GM21390 (cell line): ENCODE data around the gene PLEK2.
"Not testable (repeated sequence)": the region's sequence is repeated elsewhere in the genome, so short reads cannot be mapped to it uniquely, and the experiment has no call there.

Experiments used
- ATAC-seq: cut with Tn5 transposase; IDR thresholded peaks from one replicate; pipeline ENCODE4 v1.9.1; 2021; ENCODE audit not compliant: unreplicated experiment

The PLEK2 gene

GRCh38 chr14:67360470-67361206 is 51.3 kb downstream of the PLEK2 start:
- peak; percentile 28 for ATAC-seq

- peak; percentile 87 for ATAC-seq
Measured at GRCh38 chr14:67359775-67360469, 52.0 kb downstream of the PLEK2 start, which contains the start of the genes ATP6V1D and EIF2S1. Gene ATP6V1D, minus strand, starts transcription at chr14:67359804. Its CDS starts 106 bp downstream, at chr14:67359698. Gene EIF2S1, plus strand, starts transcription at chr14:67360328. Its CDS starts 4,440 bp downstream, at chr14:67364768.

GRCh38 chr14:67358924-67359774 is 52.8 kb downstream of the PLEK2 start:
- no peak for ATAC-seq

- no peak for ATAC-seq
Measured at GRCh38 chr14:67357969-67358354, 54.0 kb downstream of the PLEK2 start.

GRCh38 chr14:67357186-67357968 is 54.6 kb downstream of the PLEK2 start:
- ATAC-seq = no peak

- no peak for ATAC-seq
Measured at GRCh38 chr14:67352055-67352454, 59.9 kb downstream of the PLEK2 start.

- ATAC-seq = no peak
Measured at GRCh38 chr14:67345583-67345982, 66.4 kb downstream of the PLEK2 start.

- no peak for ATAC-seq
Measured at GRCh38 chr14:67343601-67344230, 68.2 kb downstream of the PLEK2 start.

GRCh38 chr14:67341231-67341630 is 70.7 kb downstream of the PLEK2 start:
- not testable (repeated sequence) for ATAC-seq
